ENCODE data around the gene MAPK9. TPM values are rescaled to one million over a fixed set of nuclear protein-coding genes. Genes with fewer than 3 reads are reported as not detected.

MAPK9 gene
- total and polyA plus RNA-seq, 2 experiments from 2014 or later, result 22.5 to 23.7 TPM

- H3K27ac ChIP-seq, result no peak overlapping the region
- H3K9me3 ChIP-seq (ENCODE audit: low read depth), result no peaks in the 10 kb centered on the region
- WGBS, 2 experiments (ENCODE audit: low coverage in 1 of 2, low lambda C conversion rate in 2 of 2, missing lambda C conversion rate in 2 of 2), result 80 to 85% methylated on average over 5 of the region's 5 CpGs
- H3K4me1 ChIP-seq (ENCODE audit: insufficient read depth), result no peaks in the 10 kb centered on the region
- H2AFZ ChIP-seq, result no peak overlapping the region
- H3K36me3 ChIP-seq (ENCODE audit: low read depth), result no peaks in the 10 kb centered on the region
- in situ Hi-C loops (cut with MboI), result no loop called here
- H3K79me2 ChIP-seq (ENCODE audit: insufficient read depth), result no peaks in the 10 kb centered on the region
- H3K9ac ChIP-seq, result no peak overlapping the region
- no peaks in the 10 kb centered on the region for H3F3A ChIP-seq (ENCODE audit: insufficient read depth)
- H3K9me2 ChIP-seq (ENCODE audit: insufficient read depth), result no peaks in the 10 kb centered on the region
- H3K4me2 ChIP-seq (ENCODE audit: unreplicated experiment), result no peak overlapping the region
- no peaks in the 10 kb centered on the region for H4K20me1 ChIP-seq (ENCODE audit: insufficient read depth)
- H3K4me3 ChIP-seq, result no peak overlapping the region
- no peaks in the 10 kb centered on the region for H3K27me3 ChIP-seq (replicated peaks; ENCODE audit: insufficient read depth)
- no peak for DNase-seq
- no peak for TF ChIP-seq EZH2 (IDR thresholded peaks at IDR 0.05; ENCODE audit: insufficient read depth, poor library complexity, severe bottlenecking)
- TF ChIP-seq EZH2phosphoT487 (IDR thresholded peaks at IDR 0.05; ENCODE audit: insufficient read depth, low read depth), result no peak
Observed at GRCh38 chr5:180213657-180214207, 78.2 kb downstream of the MAPK9 start.

GRCh38 chr5:180213256-180213600, 78.7 kb downstream of the MAPK9 start:
- Histone ChIP-seq H3K4me1 (ENCODE audit: insufficient read depth) (no peaks in the 10 kb centered on the region), H3K9ac (no peak overlapping the region), H3K4me3 (no peak overlapping the region), H3K9me2 (ENCODE audit: insufficient read depth) (no peaks in the 10 kb centered on the region), H3K27ac (no peak overlapping the region), H3K4me2 (ENCODE audit: unreplicated experiment) (no peak overlapping the region), H2AFZ (no peak overlapping the region), H3K79me2 (ENCODE audit: insufficient read depth) (no peaks in the 10 kb centered on the region), H3K9me3 (ENCODE audit: low read depth) (no peaks in the 10 kb centered on the region), H3K36me3 (ENCODE audit: low read depth) (no peaks in the 10 kb centered on the region), H4K20me1 (ENCODE audit: insufficient read depth) (no peaks in the 10 kb centered on the region), H3K27me3 (replicated peaks; ENCODE audit: insufficient read depth) (peaks cover 3% of the 10 kb centered on the region), H3F3A (ENCODE audit: insufficient read depth) (no peaks in the 10 kb centered on the region)
- WGBS, 2 experiments (ENCODE audit: low coverage in 1 of 2, low lambda C conversion rate in 2 of 2, missing lambda C conversion rate in 2 of 2), result 2% methylated on average over 4 of the region's 4 CpGs
- TF ChIP-seq EZH2 (IDR thresholded peaks at IDR 0.05; ENCODE audit: insufficient read depth, poor library complexity, severe bottlenecking) (no peak), EZH2phosphoT487 (IDR thresholded peaks at IDR 0.05; ENCODE audit: insufficient read depth, low read depth) (no peak)
- in situ Hi-C loops (cut with MboI), result no loop called here
- no peak for DNase-seq

GRCh38 chr5:180212363-180213255, 79.3 kb downstream of the MAPK9 start:
- Histone ChIP-seq H3K9ac (no peak overlapping the region), H3K4me1 (ENCODE audit: insufficient read depth) (no peaks in the 10 kb centered on the region), H3K36me3 (ENCODE audit: low read depth) (no peaks in the 10 kb centered on the region), H3K79me2 (ENCODE audit: insufficient read depth) (no peaks in the 10 kb centered on the region), H3F3A (ENCODE audit: insufficient read depth) (no peaks in the 10 kb centered on the region), H3K27me3 (replicated peaks; ENCODE audit: insufficient read depth) (peaks cover 9% of the 10 kb centered on the region), H3K9me2 (ENCODE audit: insufficient read depth) (no peaks in the 10 kb centered on the region), H3K4me3 (no peak overlapping the region), H3K9me3 (ENCODE audit: low read depth) (no peaks in the 10 kb centered on the region), H3K27ac (no peak overlapping the region), H2AFZ (no peak overlapping the region), H4K20me1 (ENCODE audit: insufficient read depth) (no peaks in the 10 kb centered on the region), H3K4me2 (ENCODE audit: unreplicated experiment) (no peak overlapping the region)
- in situ Hi-C loops (cut with MboI), result no loop called here
- 24 to 35% methylated on average over 14 to 17 of the region's 19 CpGs for WGBS, 2 experiments (ENCODE audit: low coverage in 1 of 2, low lambda C conversion rate in 2 of 2, missing lambda C conversion rate in 2 of 2)
- DNase-seq, result peak; percentile 53
- no peak for TF ChIP-seq EZH2 (IDR thresholded peaks at IDR 0.05; ENCODE audit: insufficient read depth, poor library complexity, severe bottlenecking)
- no peak for TF ChIP-seq EZH2phosphoT487 (IDR thresholded peaks at IDR 0.05; ENCODE audit: insufficient read depth, low read depth)

- Histone ChIP-seq H2AFZ (no peak overlapping the region), H3K9me2 (ENCODE audit: insufficient read depth) (no peaks in the 10 kb centered on the region), H3F3A (ENCODE audit: insufficient read depth) (no peaks in the 10 kb centered on the region), H3K36me3 (ENCODE audit: low read depth) (no peaks in the 10 kb centered on the region), H3K4me2 (ENCODE audit: unreplicated experiment) (no peak overlapping the region), H4K20me1 (ENCODE audit: insufficient read depth) (no peaks in the 10 kb centered on the region), H3K27me3 (replicated peaks; ENCODE audit: insufficient read depth) (peaks cover 10% of the 10 kb centered on the region), H3K4me1 (ENCODE audit: insufficient read depth) (no peaks in the 10 kb centered on the region), H3K4me3 (no peak overlapping the region), H3K9me3 (ENCODE audit: low read depth) (no peaks in the 10 kb centered on the region), H3K27ac (no peak overlapping the region), H3K9ac (no peak overlapping the region), H3K79me2 (ENCODE audit: insufficient read depth) (no peaks in the 10 kb centered on the region)
- TF ChIP-seq EZH2 (IDR thresholded peaks at IDR 0.05; ENCODE audit: insufficient read depth, poor library complexity, severe bottlenecking) (no peak), EZH2phosphoT487 (IDR thresholded peaks at IDR 0.05; ENCODE audit: insufficient read depth, low read depth) (no peak)
- no peak for DNase-seq
- 33 to 46% methylated on average over 3 to 4 of the region's 4 CpGs for WGBS, 2 experiments (ENCODE audit: low coverage in 1 of 2, low lambda C conversion rate in 2 of 2, missing lambda C conversion rate in 2 of 2)
- in situ Hi-C loops (cut with MboI), result no loop called here
Observed at GRCh38 chr5:180211761-180212035, 80.2 kb downstream of the MAPK9 start.
